NT2/D1 (cell line): ENCODE results near the gene CACNA1I.

Experiments used
- SUZ12 ChIP-seq: IDR thresholded peaks from 2 replicates; pipeline ENCODE4 v1.6.1; 2011; ENCODE audit not compliant: insufficient read length, insufficient read depth; ENCODE audit errors: extremely low read depth
- ZNF274 ChIP-seq: IDR thresholded peaks from 2 replicates; pipeline ENCODE4 v1.6.1; 2011; ENCODE audit warnings: mild to moderate bottlenecking, low read depth, low read length

DNA sequence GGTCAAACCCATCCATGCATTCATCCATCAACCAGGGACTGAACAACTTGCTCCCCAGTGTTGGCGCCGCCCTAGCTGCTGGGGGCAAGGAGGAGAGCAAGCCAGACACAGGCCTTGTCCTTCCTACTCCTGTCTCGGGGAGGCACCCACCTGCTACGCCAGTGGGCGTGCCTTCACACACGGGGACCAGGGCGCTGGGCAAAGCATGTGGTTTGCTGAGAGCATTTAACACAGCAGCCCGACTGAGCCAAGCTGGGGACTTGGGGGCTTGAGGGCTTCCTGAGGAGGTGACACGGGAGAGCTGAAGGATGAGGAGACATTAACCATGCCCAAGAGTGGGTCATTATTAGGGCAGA is 30.6 kb downstream of the CACNA1I start:
- TF ChIP-seq ZNF274 (no peak), SUZ12 (no peak)
